GM12891 (cell line): ENCODE measurements around the gene SLC30A5.

Experiments
- PAX5 ChIP-seq: IDR thresholded peaks from 2 replicates; pipeline ENCODE4 v1.6.1; 2011; ENCODE audit warnings: low read length, moderate library complexity, mild to moderate bottlenecking; ENCODE audit not compliant: insufficient read depth, severe bottlenecking
- POLR2A ChIP-seq: IDR thresholded peaks from 2 replicates; pipeline ENCODE4 v1.6.1; 2011; ENCODE audit warnings: low read depth, low read length, control low read depth
- POLR2AphosphoS5 ChIP-seq: IDR thresholded peaks from 2 replicates; pipeline ENCODE4 v1.6.1; 2011; ENCODE audit warnings: low read depth, low read length, control low read depth
- POU2F2 ChIP-seq: IDR thresholded peaks from 2 replicates; pipeline ENCODE4 v1.6.1; 2011; ENCODE audit warnings: low read depth, mild to moderate bottlenecking, control low read depth, low read length, moderate library complexity
- SPI1 ChIP-seq: IDR thresholded peaks from 2 replicates; pipeline ENCODE4 v1.6.1; 2011; ENCODE audit warnings: low read depth, low read length, control low read depth
- TAF1 ChIP-seq: IDR thresholded peaks from 2 replicates; pipeline ENCODE4 v1.6.1; 2011; ENCODE audit warnings: low read depth, low read length, control low read depth

DNA sequence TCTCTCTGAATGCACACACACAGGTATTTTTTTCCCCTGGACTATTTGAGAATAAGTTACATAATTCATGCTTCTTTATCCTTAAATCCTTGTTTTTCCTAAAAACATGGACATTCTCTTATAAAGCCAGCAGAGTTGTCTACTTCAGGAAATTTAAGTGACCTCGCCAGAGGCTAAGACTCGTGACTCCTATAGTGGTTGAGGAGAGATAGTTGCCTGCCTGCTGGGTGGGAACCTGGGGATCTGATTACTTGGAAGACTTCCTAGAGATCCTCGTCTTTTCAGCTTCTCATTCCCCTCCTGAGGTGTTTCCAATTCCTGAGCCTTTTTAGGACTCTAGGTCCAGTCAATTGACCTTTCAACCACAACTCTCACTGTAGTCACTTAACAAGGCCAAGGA is 5.5 kb downstream of the SLC30A5 start:
- TF ChIP-seq POLR2AphosphoS5, result no peak
- no peak for TF ChIP-seq POLR2A
- TF ChIP-seq SPI1, result no peak
- no peak for TF ChIP-seq POU2F2
- no peak for TF ChIP-seq TAF1
- no peak for TF ChIP-seq PAX5
